Kidney (tissue), 14 donors: ENCODE measurements around the gene METTL15. TPM values are rescaled to one million over a fixed set of nuclear protein-coding genes. Genes with fewer than 3 reads are reported as not detected.

ENCODE experiments used
- DNase-seq, 5 donors: peaks; one replicate each; pipeline ENCODE4 v3.0.0-alpha.2; 2013 to 2020
- FAIRE-seq: peaks from 2 replicates; lab custom pipeline; 2012; peaks lifted over from hg19 to GRCh38; lab: Jason Lieb, UNC
- H3K27ac ChIP-seq, 2 donors: one replicate each; pipeline ENCODE4 v1.7.0; 2013; ENCODE audit warnings: low read depth in 2 of 2, low read length in 2 of 2, inconsistent platforms in 1 of 2
- H3K27me3 ChIP-seq: one replicate; pipeline ENCODE4 v1.7.1; 2013; ENCODE audit warnings: low read length, inconsistent platforms; ENCODE audit not compliant: control insufficient read depth, insufficient read depth
- H3K36me3 ChIP-seq, 3 donors: one replicate each; pipeline versions ENCODE4 v1.7.0 to v1.7.1; 2013; ENCODE audit warnings: low read length in 3 of 3, control low read depth in 1 of 3, inconsistent platforms in 1 of 3; ENCODE audit not compliant: insufficient read depth in 3 of 3, control insufficient read depth in 2 of 3
- H3K4me1 ChIP-seq, 3 donors: one replicate each; pipeline versions ENCODE4 v1.7.0 to v1.7.1; 2013; ENCODE audit warnings: low read length in 3 of 3, inconsistent platforms in 1 of 3, low read depth in 1 of 3; ENCODE audit not compliant: control insufficient read depth in 2 of 3, insufficient read depth in 2 of 3
- H3K4me3 ChIP-seq, 3 donors: one replicate each; pipeline versions ENCODE4 v1.7.0 to v1.8.1; 2013; ENCODE audit warnings: low read length in 3 of 3, control low read depth in 1 of 3, inconsistent platforms in 1 of 3
- H3K9ac ChIP-seq, 3 donors: one replicate each; pipeline versions ENCODE4 v1.7.0 to v1.7.1; 2013; ENCODE audit warnings: low read length in 3 of 3, control low read depth in 1 of 3, inconsistent platforms in 1 of 3
- H3K9me3 ChIP-seq, 3 donors: one replicate each; pipeline versions ENCODE4 v1.7.0 to v1.7.1; 2013; ENCODE audit warnings: low read length in 3 of 3, control low read depth in 1 of 3, inconsistent platforms in 1 of 3; ENCODE audit not compliant: control insufficient read depth in 2 of 3, insufficient read depth in 1 of 3
- intact Hi-C: fragments of 100-400 bp; cut with DNase I; formaldehyde crosslinking; loops from one replicate; pipeline ENCODE4 v1.11.1; 2022
- polyA plus RNA-seq: library from polyadenylated mRNA; stranded (reverse); fragments of 350-450 nt; fragmentation: Illumina TruSeq; extraction: RNeasy Lipid Tissue Mini Kit (QIAGEN cat#74804); gene quantifications from one replicate; pipeline ENCODE4 v1.2.3, GENCODE V29; 2014; ENCODE audit warnings: low read depth, low replicate concordance; ENCODE audit not compliant: insufficient read depth
- total RNA-seq: library from RNA; stranded (reverse); fragmentation: NEBNext Ultra II Directional; extraction: Animal tissue kit (Norgen Biotek cat#: 25700); gene quantifications from one replicate; pipeline ENCODE4 v1.2.1, GENCODE V29; 2021
- TF ChIP-seq, protein P1 (sequence below): IDR thresholded peaks from 3 replicates; pipeline ENCODE4 v1.5.1; 2012; ENCODE audit warnings: mild to moderate bottlenecking, moderate library complexity, borderline replicate concordance; ENCODE audit not compliant: insufficient read depth; ENCODE audit errors: extremely low read depth
- donor health status: control.
- donor health status: control.
- donor health status: control.
- donor health status: control.
- donor health status: control.
- donor health status: DM: yes; HTN: yes; CAD: no.
- donor health status: Normal renal cell carcinoma (clear cell type).

Gene METTL15
- total and polyA plus RNA-seq, 2 donors from 2014 or later, result 6.4 to 14.7 TPM

GRCh38 chr11:28338371-28338770 is 230.2 kb downstream of the METTL15 start:
- Histone ChIP-seq H3K36me3 (no peaks in the 10 kb centered on the region), H3K9me3 (peaks cover 0 to 8% (median 2%) of the 10 kb centered on the region in 3 donors), H3K27me3 (no peaks in the 10 kb centered on the region), H3K9ac (no peak overlapping the region), H3K4me3 (no peak overlapping the region), H3K27ac (no peak overlapping the region), H3K4me1 (no peaks in the 10 kb centered on the region)
- DNase-seq (no peak), FAIRE-seq (no peak)
- intact Hi-C loops, result no loop called here
- TF ChIP-seq, protein P1, sequence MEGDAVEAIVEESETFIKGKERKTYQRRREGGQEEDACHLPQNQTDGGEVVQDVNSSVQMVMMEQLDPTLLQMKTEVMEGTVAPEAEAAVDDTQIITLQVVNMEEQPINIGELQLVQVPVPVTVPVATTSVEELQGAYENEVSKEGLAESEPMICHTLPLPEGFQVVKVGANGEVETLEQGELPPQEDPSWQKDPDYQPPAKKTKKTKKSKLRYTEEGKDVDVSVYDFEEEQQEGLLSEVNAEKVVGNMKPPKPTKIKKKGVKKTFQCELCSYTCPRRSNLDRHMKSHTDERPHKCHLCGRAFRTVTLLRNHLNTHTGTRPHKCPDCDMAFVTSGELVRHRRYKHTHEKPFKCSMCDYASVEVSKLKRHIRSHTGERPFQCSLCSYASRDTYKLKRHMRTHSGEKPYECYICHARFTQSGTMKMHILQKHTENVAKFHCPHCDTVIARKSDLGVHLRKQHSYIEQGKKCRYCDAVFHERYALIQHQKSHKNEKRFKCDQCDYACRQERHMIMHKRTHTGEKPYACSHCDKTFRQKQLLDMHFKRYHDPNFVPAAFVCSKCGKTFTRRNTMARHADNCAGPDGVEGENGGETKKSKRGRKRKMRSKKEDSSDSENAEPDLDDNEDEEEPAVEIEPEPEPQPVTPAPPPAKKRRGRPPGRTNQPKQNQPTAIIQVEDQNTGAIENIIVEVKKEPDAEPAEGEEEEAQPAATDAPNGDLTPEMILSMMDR, result no peak

DNA sequence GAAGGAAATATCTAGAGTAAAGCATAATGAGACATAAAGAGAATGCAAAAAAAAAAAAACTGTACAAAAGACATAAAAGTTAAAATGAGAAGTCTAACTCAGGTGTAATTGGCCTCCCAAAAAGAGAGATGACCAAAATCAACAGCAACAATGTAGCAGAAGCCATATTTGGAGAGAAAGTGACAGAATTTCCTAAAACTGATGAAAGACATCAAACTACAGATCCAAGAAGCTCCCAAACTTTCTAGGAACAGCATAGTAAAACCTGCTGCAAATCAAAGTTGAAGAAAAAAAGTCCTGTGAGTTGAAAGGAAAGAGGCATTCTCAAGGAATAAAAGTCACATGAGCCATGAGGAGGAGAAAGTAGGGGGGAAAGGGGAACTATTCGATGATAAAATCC is 231.3 kb downstream of the METTL15 start:
- intact Hi-C loops, result no loop called here
- no peaks in the 10 kb centered on the region for H3K36me3 ChIP-seq
- no peaks in the 10 kb centered on the region for H3K4me1 ChIP-seq
- no peak for DNase-seq
- peaks cover 0 to 8% (median 2%) of the 10 kb centered on the region in 3 donors for H3K9me3 ChIP-seq
- no peak overlapping the region for H3K4me3 ChIP-seq
- no peak overlapping the region for H3K9ac ChIP-seq
- FAIRE-seq, result no peak
- no peaks in the 10 kb centered on the region for H3K27me3 ChIP-seq
- TF ChIP-seq, protein P1, result no peak
- H3K27ac ChIP-seq, result no peak overlapping the region

- no peak overlapping the region for H3K9ac ChIP-seq
- intact Hi-C loops, result no loop called here
- no peaks in the 10 kb centered on the region for H3K27me3 ChIP-seq
- no peak overlapping the region for H3K4me3 ChIP-seq
- H3K4me1 ChIP-seq, result no peaks in the 10 kb centered on the region
- no peak for FAIRE-seq
- TF ChIP-seq, protein P1, result no peak
- H3K9me3 ChIP-seq, result peaks cover 0 to 8% (median 2%) of the 10 kb centered on the region in 3 donors
- no peak overlapping the region for H3K27ac ChIP-seq
- no peaks in the 10 kb centered on the region for H3K36me3 ChIP-seq
- no peak for DNase-seq
These were observed 234.5 kb downstream of the METTL15 start for GRCh38 chr11:28342716-28343115.
